Right lobe of liver (tissue), 6 donors: ENCODE results near the gene ZCRB1. TPM values are rescaled to one million over a fixed set of nuclear protein-coding genes. Genes with fewer than 3 reads are reported as not detected.

ENCODE experiments used
- ATAC-seq, 4 donors: fragments of 200-7000 bp; cut with Tn5 transposase; one replicate each; pipeline ENCODE4 v1.9.1; 2020; ENCODE audit warnings: mild to moderate bottlenecking in 4 of 4, moderate library complexity in 4 of 4
- DNase-seq, 3 donors: peaks; one replicate each; pipeline ENCODE4 v3.0.0-alpha.2; 2020
- H3K27ac ChIP-seq, 3 donors: fragments of 200-600 bp; one replicate each; pipeline ENCODE4 v1.8.0; 2022
- H3K27me3 ChIP-seq, 2 donors: fragments of 200-600 bp; one replicate each; pipeline ENCODE4 v1.8.0; 2022
- H3K36me3 ChIP-seq, 4 donors: fragments of 200-600 bp; sonication (generic) in 1 of 4; one replicate each; pipeline versions ENCODE4 v1.5.1 to v1.8.0; 2017 to 2022; ENCODE audit warnings: control low read depth in 1 of 4
- H3K4me1 ChIP-seq, 4 donors: fragments of 200-600 bp; sonication (generic) in 1 of 4; one replicate each; pipeline versions ENCODE4 v1.5.1 to v1.8.0; 2017 to 2022; ENCODE audit warnings: control low read depth in 1 of 4
- H3K4me3 ChIP-seq, 3 donors: fragments of 200-600 bp; one replicate each; pipeline ENCODE4 v1.8.0; 2022
- H3K9me3 ChIP-seq, 4 donors: fragments of 200-600 bp; sonication (generic) in 1 of 4; one replicate each; pipeline versions ENCODE4 v1.5.1 to v1.8.0; 2017 to 2022; ENCODE audit warnings: control low read depth in 1 of 4
- CTCF ChIP-seq, 4 donors: fragments of 200-600 bp in 3 of 4; fragments of 450-650 bp in 1 of 4; IDR thresholded peaks; one replicate each; pipeline versions ENCODE4 v1.5.1 to v1.8.0; 2016 to 2022; ENCODE audit warnings: antibody characterized with exemption in 4 of 4, mild to moderate bottlenecking in 2 of 4
- POLR2A ChIP-seq: fragments of 450-650 bp; IDR thresholded peaks from one replicate; pipeline ENCODE4 v1.6.1; 2017; ENCODE audit warnings: antibody characterized with exemption, mild to moderate bottlenecking
- whole genome bisulfite sequencing: methylation state at CpG from one replicate; pipeline ENCODE4 v1.1.6; 2018; ENCODE audit warnings: low coverage, low lambda C conversion rate; ENCODE audit not compliant: insufficient coverage; ENCODE audit errors: missing lambda C conversion rate; 5-methylcytosine and 5-hydroxymethylcytosine counted together
- intact Hi-C, 2 donors: fragments of 100-400 bp; cut with DNase I; formaldehyde crosslinking; loops; one replicate each; pipeline versions ENCODE4 v1.11.2 to v1.14.1; 2022
- microRNA-seq, 2 donors: library from miRNA; unstranded; fragments of <30 nt; microRNA quantifications; one replicate each; pipeline ENCODE4, GENCODE V29; 2019 to 2020
- small RNA-seq, 2 experiments: library from RNA; depleted of rRNA; stranded (forward); fragments of <200 nt; gene quantifications; one replicate each; pipeline ENCODE3, GENCODE V24; 2016
- total RNA-seq, 6 experiments: library from RNA; depleted of rRNA in 2 of 6; stranded (reverse); fragments of >200 nt in 2 of 6; fragmentation: NEBNext Ultra II Directional in 3 of 6; extraction: Animal tissue kit (Norgen Biotek cat#: 25700) in 3 of 6; gene quantifications; one replicate each; pipeline versions ENCODE4 v1.1.0 to v1.2.4, GENCODE V29; 2016 to 2023
- donor health status: DM: no; HTN: yes; CAD: no.
- donor health status: DM: no; HTN: no; CAD: no.
- donor health status: DM: no; HTN: no; CAD: no.
- donor health status: DM: no; HTN: yes; CAD: no.
- donor health status: DM: no; HTN: yes; CAD: no.

Gene ZCRB1
- total RNA-seq, 6 experiments from 2014 or later, result 22.9 to 35.3 (median 23.5) TPM

- Histone ChIP-seq H3K27ac (no peak overlapping the region), H3K9me3 (no peaks in the 10 kb centered on the region), H3K4me3 (no peak overlapping the region), H3K4me1 (no peaks in the 10 kb centered on the region), H3K27me3 (no peaks in the 10 kb centered on the region), H3K36me3 (no peaks in the 10 kb centered on the region)
- TF ChIP-seq POLR2A (no peak), CTCF (IDR thresholded peaks at IDR 0.05) (no peak)
- DNase-seq, result no peak
- intact Hi-C loops, result no loop called here
- peak in 2 of 4 donors; percentile 12 to 40 for ATAC-seq
- WGBS, result 55% methylated on average over 4 of the region's 4 CpGs
Measured at GRCh38 chr12:42270596-42270995, 55.3 kb downstream of the ZCRB1 start.

- WGBS, result 93% methylated on average over 6 of the region's 15 CpGs
- no peak for DNase-seq
Measured at GRCh38 chr12:42267413-42268190, 58.3 kb downstream of the ZCRB1 start.

GRCh38 chr12:42266579-42267230 lies 59.2 kb downstream of the ZCRB1 start:
- TF ChIP-seq CTCF (IDR thresholded peaks at IDR 0.05) (no peak), POLR2A (no peak)
- ATAC-seq (no peak), DNase-seq (no peak)
- no peaks in the 10 kb centered on the region for H3K9me3 ChIP-seq
- no peak overlapping the region for H3K4me3 ChIP-seq
- H3K36me3 ChIP-seq, result no peaks in the 10 kb centered on the region
- WGBS, result 83% methylated on average over 3 of the region's 17 CpGs
- H3K27me3 ChIP-seq, result no peaks in the 10 kb centered on the region
- intact Hi-C loops, result no loop called here
- no peaks in the 10 kb centered on the region for H3K4me1 ChIP-seq
- no peak overlapping the region for H3K27ac ChIP-seq

More at GRCh38 chr12:42267413-42268190, 58.3 kb downstream of the ZCRB1 start:
- ATAC-seq, result no peak
- no peaks in the 10 kb centered on the region for H3K9me3 ChIP-seq
- no peaks in the 10 kb centered on the region for H3K4me1 ChIP-seq
- no peak overlapping the region for H3K4me3 ChIP-seq
- H3K36me3 ChIP-seq, result no peaks in the 10 kb centered on the region
- H3K27ac ChIP-seq, result no peak overlapping the region
- TF ChIP-seq POLR2A, result no peak
- no peak for TF ChIP-seq CTCF (IDR thresholded peaks at IDR 0.05)
- no peaks in the 10 kb centered on the region for H3K27me3 ChIP-seq
- intact Hi-C loops, result no loop called here

GRCh38 chr12:42262271-42262670 lies 63.6 kb downstream of the ZCRB1 start:
- 85% methylated on average over 2 of the region's 2 CpGs for WGBS
- intact Hi-C loops, result no loop called here
- H3K36me3 ChIP-seq, result no peaks in the 10 kb centered on the region

More at GRCh38 chr12:42262271-42262670, 63.6 kb downstream of the ZCRB1 start:
- ATAC-seq, result no peak
- no peaks in the 10 kb centered on the region for H3K27me3 ChIP-seq
- H3K9me3 ChIP-seq, result no peaks in the 10 kb centered on the region
- no peak for TF ChIP-seq POLR2A
- no peak for TF ChIP-seq CTCF (IDR thresholded peaks at IDR 0.05)
- no peak overlapping the region for H3K4me3 ChIP-seq
- no peak overlapping the region for H3K27ac ChIP-seq
- no peak for DNase-seq
- no peaks in the 10 kb centered on the region for H3K4me1 ChIP-seq

Small RNA genes lying within 50 kb of the gene (microRNA-seq; reads per million reads assigned to microRNA genes)
- gene MIR7851, result 0 to 0.64 reads per million in 2 donors

Small RNA genes lying within 50 kb of the gene (small RNA-seq; reads per million reads assigned to genes)
- gene MIR7851, result 0 reads per million in 2 experiments
- 0 reads per million in 2 experiments for gene RF00090

Other genes with a start within 250 kb of the ZCRB1 start
- 10 to 100 TPM in 5 of 6 experiments, 1 to 10 TPM in 1; 9.3 to 13.8 (median 10.8) TPM for gene GXYLT1, start 181.2 kb downstream of the ZCRB1 start, total RNA-seq
- gene YAF2, start 87.8 kb downstream of the ZCRB1 start, total RNA-seq, result 10 to 100 TPM; 12.8 to 22.3 (median 16.9) TPM
- 10 to 100 TPM; 15.8 to 33.0 (median 21.5) TPM for gene PPHLN1, start 73 bp upstream of the ZCRB1 start, total RNA-seq